HG03108 (cell line): ENCODE measurements around the gene ARHGAP36.

Source experiments
- ATAC-seq: cut with Tn5 transposase; IDR thresholded peaks from one replicate; pipeline ENCODE4 v1.9.1; 2021; ENCODE audit warnings: moderate library complexity; ENCODE audit not compliant: unreplicated experiment

ARHGAP36 gene

GRCh38 chrX:131068945-131069719 lies 11.0 kb downstream of the ARHGAP36 start:
- no peak for ATAC-seq

DNA sequence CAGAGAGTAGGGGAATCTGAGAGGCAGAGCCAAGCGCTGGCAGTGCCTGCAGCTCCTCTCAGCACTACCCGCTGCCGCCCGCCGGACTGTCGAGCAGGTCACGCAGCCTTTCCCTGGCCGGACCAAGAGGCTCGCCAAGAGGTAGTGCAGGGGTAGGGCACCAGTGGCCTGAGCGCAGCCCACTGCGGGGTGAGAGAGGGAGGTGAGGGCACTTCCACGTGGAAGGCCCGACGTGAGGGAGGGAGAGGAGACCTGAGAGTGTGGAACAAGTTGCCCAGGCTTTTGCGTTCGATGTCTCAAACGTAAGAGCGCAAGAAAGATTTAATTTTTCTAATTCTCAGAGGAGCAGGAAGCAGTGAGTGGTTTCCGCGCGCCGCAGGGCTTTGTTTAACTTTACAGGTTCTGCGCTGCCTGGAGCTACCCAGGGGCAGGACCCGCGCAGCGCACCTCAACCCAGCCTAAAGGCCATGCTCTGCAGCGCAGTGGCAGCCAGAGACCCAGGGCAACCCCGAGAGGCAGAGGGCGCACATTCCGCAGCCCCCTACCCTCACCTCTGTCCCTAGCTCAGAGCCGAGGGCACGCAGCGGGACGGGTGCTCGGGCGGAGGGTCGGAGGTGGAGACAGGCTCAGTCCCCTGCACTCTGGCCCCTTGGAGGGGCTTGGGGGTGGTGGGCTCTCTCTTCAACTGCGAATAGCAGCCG lies 14.9 kb downstream of the ARHGAP36 start:
- ATAC-seq = no peak

DNA sequence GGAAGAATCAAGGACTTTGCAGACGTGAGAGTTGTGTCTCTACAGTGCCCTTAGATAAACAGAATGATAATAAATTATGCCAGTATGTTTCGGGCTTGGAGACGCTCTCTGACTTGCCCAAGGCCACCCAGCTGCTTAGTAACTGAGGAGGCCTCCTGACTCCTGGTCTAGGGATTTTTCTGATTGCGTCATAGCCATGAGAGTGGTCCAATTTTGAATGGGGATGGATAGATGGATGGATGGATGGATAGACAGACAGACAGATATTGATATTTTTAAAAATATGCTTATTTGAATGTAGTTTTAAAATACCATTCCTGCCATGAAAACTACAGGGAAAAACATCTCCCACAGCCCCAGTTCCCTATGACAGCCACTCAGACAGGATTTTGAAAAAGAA lies 15.5 kb downstream of the ARHGAP36 start:
- no peak for ATAC-seq

DNA sequence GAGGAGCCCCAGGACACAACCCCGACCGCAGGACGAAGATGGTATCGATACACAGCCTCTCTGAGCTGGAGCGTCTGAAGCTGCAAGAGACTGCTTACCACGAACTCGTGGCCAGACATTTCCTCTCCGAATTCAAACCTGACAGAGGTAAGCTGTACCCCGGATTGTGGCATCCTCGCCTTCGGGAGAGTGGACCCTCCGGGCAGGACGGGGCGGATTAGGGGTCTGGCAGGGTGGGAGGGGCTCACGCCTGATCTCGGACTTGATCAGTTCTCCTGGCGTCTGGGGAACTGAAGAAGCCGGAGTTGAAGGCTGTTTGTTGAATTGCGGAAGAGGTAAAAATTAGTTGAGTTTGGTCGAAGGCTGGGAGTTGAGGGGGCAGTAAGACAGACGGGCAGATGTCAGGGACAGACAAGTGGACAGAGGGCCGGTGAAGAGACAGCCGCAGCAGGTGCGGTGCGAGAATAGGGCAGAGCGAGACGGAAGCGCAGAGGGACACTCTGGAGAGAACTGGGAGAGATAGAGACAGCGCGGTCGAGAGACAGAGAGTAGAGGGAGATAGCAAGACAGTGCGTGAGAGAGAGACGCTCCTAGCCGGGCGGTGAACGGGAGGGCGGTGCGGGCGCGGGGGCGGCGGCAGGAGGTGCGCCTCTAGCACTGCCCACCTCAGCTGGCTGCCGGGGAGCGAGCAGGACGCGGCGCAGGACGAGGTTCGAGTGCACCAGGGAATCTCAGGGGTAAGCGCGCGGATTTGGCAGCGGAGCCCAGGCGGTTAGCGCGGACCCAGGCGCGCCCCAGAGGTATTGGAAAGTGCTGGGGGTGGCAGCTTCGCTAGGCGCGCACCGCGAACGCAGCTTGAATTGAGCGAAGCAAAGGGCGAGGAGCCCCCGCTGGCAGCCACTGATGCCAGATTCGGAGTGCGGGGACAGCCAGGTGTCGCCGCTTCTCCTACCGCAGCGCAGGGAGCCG lies 23.9 kb downstream of the ARHGAP36 start:
- no peak for ATAC-seq

GRCh38 chrX:131083510-131084142 lies 25.5 kb downstream of the ARHGAP36 start:
- ATAC-seq = no peak

DNA sequence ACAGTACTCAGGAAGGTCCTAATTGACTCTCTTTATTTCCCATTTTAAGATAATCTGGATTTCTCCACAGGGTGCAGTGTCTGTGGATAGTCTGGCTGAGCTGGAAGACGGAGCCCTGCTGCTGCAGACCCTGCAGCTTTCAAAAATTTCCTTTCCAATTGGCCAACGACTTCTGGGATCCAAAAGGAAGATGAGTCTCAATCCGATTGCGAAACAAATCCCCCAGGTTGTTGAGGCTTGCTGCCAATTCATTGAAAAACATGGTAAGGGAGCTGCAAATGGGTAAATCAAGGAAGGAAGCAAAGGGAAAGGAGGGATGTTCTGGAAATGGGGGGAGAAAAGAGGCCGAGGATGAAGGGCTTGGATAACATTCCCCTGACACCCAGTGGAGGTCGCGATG lies 26.0 kb downstream of the ARHGAP36 start:
- no peak for ATAC-seq

DNA sequence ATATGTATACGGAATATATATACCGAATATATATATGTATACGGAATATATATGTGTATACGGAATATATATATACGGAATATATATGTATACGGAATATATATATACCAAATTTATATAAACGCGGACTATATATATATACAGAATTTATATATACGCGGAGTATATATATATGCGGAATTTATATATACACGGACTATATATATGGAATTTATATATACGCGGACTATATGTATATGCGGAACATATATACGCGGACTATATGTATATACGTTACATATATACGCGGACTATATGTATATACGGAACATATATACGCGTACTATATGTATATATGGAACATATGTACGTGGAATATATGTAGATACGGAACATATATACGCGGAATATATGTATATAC lies 78.6 kb downstream of the ARHGAP36 start:
- no peak for ATAC-seq

- no peak for ATAC-seq
Observed at GRCh38 chrX:131139072-131139471, 80.9 kb downstream of the ARHGAP36 start.
